DOHH2 (cell line): ENCODE results near the gene FXN.

ENCODE experiments used
- H3F3A ChIP-seq: fragments of 200-600 bp; sonication (generic), shearing (Covaris generic); 2 replicates; pipeline ENCODE4 v1.6.0; 2016; ENCODE audit warnings: antibody characterized with exemption, mild to moderate bottlenecking; ENCODE audit not compliant: control insufficient read depth, insufficient read depth
- H3K27ac ChIP-seq: fragments of 200-600 bp; sonication (generic); 2 replicates; pipeline ENCODE4 v1.5.1; 2014; ENCODE audit warnings: low read depth, mild to moderate bottlenecking, low read length, moderate library complexity
- H3K27me3 ChIP-seq: fragments of 200-600 bp; sonication (generic); 2 replicates; pipeline ENCODE4 v1.6.1; 2014; ENCODE audit warnings: mild to moderate bottlenecking, low read length, mixed read lengths; ENCODE audit not compliant: control insufficient read depth
- H3K36me3 ChIP-seq: fragments of 200-600 bp; sonication (generic); 2 replicates; pipeline ENCODE4 v1.6.1; 2014; ENCODE audit warnings: mild to moderate bottlenecking, low read length, moderate library complexity, mixed read lengths; ENCODE audit not compliant: control insufficient read depth
- H3K4me1 ChIP-seq: fragments of 200-600 bp; sonication (generic); 2 replicates; pipeline ENCODE4 v1.6.1; 2014; ENCODE audit warnings: mild to moderate bottlenecking, low read length, mixed read lengths; ENCODE audit not compliant: control insufficient read depth
- H3K4me2 ChIP-seq: fragments of 200-600 bp; sonication (generic); 2 replicates; pipeline ENCODE4 v1.6.0; 2014; ENCODE audit warnings: mild to moderate bottlenecking, low read length, moderate library complexity
- H3K4me3 ChIP-seq: fragments of 200-600 bp; sonication (generic); 2 replicates; pipeline ENCODE4 v1.5.1; 2014; ENCODE audit warnings: mild to moderate bottlenecking, low read length, mixed read lengths
- H3K79me2 ChIP-seq: fragments of 200-600 bp; sonication (generic); 2 replicates; pipeline ENCODE4 v1.6.1; 2014; ENCODE audit warnings: mild to moderate bottlenecking, low read length, mixed read lengths; ENCODE audit not compliant: control insufficient read depth
- H3K9me2 ChIP-seq: fragments of 200-600 bp; sonication (generic); replicated peaks from 2 replicates; pipeline ENCODE4 v1.6.1; 2014; ENCODE audit warnings: mild to moderate bottlenecking, low read length, mixed read lengths; ENCODE audit not compliant: control insufficient read depth
- H3K9me3 ChIP-seq: fragments of 200-600 bp; sonication (generic); 2 replicates; pipeline ENCODE4 v1.6.1; 2014; ENCODE audit warnings: antibody characterized with exemption, low read length, mixed read lengths; ENCODE audit not compliant: control insufficient read depth, insufficient read depth
- H4K20me1 ChIP-seq: fragments of 200-600 bp; sonication (generic); 2 replicates; pipeline ENCODE4 v1.6.0; 2014; ENCODE audit warnings: low read depth, mild to moderate bottlenecking, antibody characterized with exemption, low read length, moderate library complexity; ENCODE audit not compliant: control insufficient read depth, insufficient read depth
- EZH2phosphoT487 ChIP-seq: fragments of 200-600 bp; sonication (generic); IDR thresholded peaks from 2 replicates; pipeline ENCODE4 v1.6.1; 2017; ENCODE audit warnings: borderline replicate concordance, mild to moderate bottlenecking, antibody characterized with exemption, low read length, moderate library complexity, mixed read lengths
- TF ChIP-seq, protein P1 (sequence below): fragments of 200-600 bp; sonication (generic); IDR thresholded peaks from one replicate; pipeline ENCODE4 v1.5.1; 2014; ENCODE audit warnings: antibody characterized with exemption, mild to moderate bottlenecking, low read depth, low read length; ENCODE audit not compliant: poor library complexity, severe bottlenecking

The FXN gene

DNA sequence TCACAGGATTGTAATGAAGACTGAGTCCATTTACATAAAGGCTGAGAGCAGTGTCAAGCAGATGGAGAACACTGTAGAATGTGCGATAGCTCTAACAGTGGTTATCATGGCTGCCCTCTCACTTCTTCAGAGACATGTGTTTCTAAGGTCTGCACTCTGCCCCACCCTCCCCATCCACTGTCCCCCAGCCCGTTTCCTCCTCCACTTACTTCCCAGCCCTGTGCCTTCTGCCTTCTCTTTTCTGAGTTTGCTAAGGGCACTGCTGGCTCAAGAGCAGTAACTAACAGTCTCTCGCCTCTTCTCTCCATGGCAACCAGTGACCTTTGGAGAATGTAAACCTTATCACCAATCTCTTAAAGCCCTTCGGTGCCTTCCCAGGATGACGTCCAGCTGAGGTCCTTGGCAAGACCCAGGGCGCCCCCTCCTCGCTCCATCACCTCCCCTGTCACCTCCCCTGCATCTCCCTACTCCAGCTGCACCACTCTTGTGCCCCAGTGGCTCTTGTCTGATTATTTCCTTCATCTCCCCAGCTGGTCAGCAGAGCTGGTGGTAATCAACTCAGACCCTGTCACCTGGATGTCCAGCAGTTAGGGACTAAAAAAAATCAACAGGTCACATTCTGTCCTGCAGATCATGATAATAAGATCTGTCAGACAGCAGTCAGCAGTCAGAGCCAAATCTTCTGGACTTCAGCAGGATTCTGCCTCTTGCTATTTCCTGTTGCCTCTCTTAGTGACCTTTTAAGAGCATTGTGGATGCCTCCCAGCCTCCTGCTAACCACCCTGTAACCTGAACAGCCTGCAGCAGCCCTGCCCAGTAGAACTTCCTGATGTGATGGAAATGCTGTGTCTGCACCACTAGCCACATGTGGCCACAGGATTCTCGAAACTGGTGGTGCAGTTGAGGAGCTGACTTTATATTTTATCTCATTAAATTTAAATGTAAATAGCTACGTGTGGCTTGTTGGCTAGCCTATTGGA lies 9.0 kb downstream of the FXN start:
- H3K9me2 ChIP-seq = no peaks in the 10 kb centered on the region
- H3K4me3 ChIP-seq = no peak overlapping the region
- peaks cover 52% of the 10 kb centered on the region for H3K79me2 ChIP-seq
- H3K4me1 ChIP-seq = 0 out of 2 replicates have a peak, but pooled peaks cover 3% of the 10 kb centered on the region
- no peaks in the 10 kb centered on the region for H3K27me3 ChIP-seq
- H3K9me3 ChIP-seq = no peaks in the 10 kb centered on the region
- no peak for TF ChIP-seq EZH2phosphoT487
- TF ChIP-seq, protein P1, sequence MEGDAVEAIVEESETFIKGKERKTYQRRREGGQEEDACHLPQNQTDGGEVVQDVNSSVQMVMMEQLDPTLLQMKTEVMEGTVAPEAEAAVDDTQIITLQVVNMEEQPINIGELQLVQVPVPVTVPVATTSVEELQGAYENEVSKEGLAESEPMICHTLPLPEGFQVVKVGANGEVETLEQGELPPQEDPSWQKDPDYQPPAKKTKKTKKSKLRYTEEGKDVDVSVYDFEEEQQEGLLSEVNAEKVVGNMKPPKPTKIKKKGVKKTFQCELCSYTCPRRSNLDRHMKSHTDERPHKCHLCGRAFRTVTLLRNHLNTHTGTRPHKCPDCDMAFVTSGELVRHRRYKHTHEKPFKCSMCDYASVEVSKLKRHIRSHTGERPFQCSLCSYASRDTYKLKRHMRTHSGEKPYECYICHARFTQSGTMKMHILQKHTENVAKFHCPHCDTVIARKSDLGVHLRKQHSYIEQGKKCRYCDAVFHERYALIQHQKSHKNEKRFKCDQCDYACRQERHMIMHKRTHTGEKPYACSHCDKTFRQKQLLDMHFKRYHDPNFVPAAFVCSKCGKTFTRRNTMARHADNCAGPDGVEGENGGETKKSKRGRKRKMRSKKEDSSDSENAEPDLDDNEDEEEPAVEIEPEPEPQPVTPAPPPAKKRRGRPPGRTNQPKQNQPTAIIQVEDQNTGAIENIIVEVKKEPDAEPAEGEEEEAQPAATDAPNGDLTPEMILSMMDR = no peak
- H3K36me3 ChIP-seq = peaks cover 10% of the 10 kb centered on the region; the same call in 1 of the 2 replicates
- H4K20me1 ChIP-seq = no peaks in the 10 kb centered on the region
- no peaks in the 10 kb centered on the region for H3F3A ChIP-seq
- no peak overlapping the region for H3K4me2 ChIP-seq
- no peak overlapping the region for H3K27ac ChIP-seq

- TF ChIP-seq EZH2phosphoT487 = no peak
- TF ChIP-seq, protein P1 = no peak
- Histone ChIP-seq H3K36me3 (peaks cover 10% of the 10 kb centered on the region; the same call in 1 of the 2 replicates), H3K4me2 (no peak overlapping the region), H3K27ac (no peak overlapping the region), H3K79me2 (peaks cover 42% of the 10 kb centered on the region), H3K27me3 (no peaks in the 10 kb centered on the region), H3K4me1 (0 out of 2 replicates have a peak, but pooled peaks cover 3% of the 10 kb centered on the region), H4K20me1 (no peaks in the 10 kb centered on the region), H3K4me3 (no peak overlapping the region), H3F3A (no peaks in the 10 kb centered on the region), H3K9me2 (no peaks in the 10 kb centered on the region), H3K9me3 (no peaks in the 10 kb centered on the region)
These were observed 10.3 kb downstream of the FXN start for GRCh38 chr9:69045821-69046220.

- TF ChIP-seq, protein P1 = no peak
- H3K4me3 ChIP-seq = no peak overlapping the region
These were observed 11.2 kb downstream of the FXN start for GRCh38 chr9:69046723-69047122.

More at GRCh38 chr9:69046723-69047122, 11.2 kb downstream of the FXN start:
- Histone ChIP-seq H3K9me2 (no peaks in the 10 kb centered on the region), H3K4me1 (0 out of 2 replicates have a peak, but pooled peaks cover 3% of the 10 kb centered on the region), H3K27ac (no peak overlapping the region), H3F3A (no peaks in the 10 kb centered on the region), H4K20me1 (no peaks in the 10 kb centered on the region), H3K36me3 (peaks cover 10% of the 10 kb centered on the region; the same call in 1 of the 2 replicates), H3K27me3 (no peaks in the 10 kb centered on the region), H3K4me2 (no peak overlapping the region), H3K79me2 (peaks cover 33% of the 10 kb centered on the region), H3K9me3 (no peaks in the 10 kb centered on the region)
